ENCODE data around the gene THBS2. TPM values are rescaled to one million over a fixed set of nuclear protein-coding genes. Genes with fewer than 3 reads are reported as not detected.
"Not testable (repeated sequence)": the region's sequence is repeated elsewhere in the genome, so short reads cannot be mapped to it uniquely, and the experiment has no call there.

The THBS2 gene
- total RNA-seq, 2 experiments from 2014 or later = not detected

- TF ChIP-seq CTCF (IDR thresholded peaks at IDR 0.05) = no peak
- Mint-ChIP-seq H3K4me1 (ENCODE audit: low read depth) (no peaks in the 10 kb centered on the region), H3K27me3 (peaks cover 3% of the 10 kb centered on the region), H3K9me3 (no peaks in the 10 kb centered on the region), H3K4me3 (no peak overlapping the region), H3K36me3 (ENCODE audit: low read depth) (no peaks in the 10 kb centered on the region), H3K27ac (no peak overlapping the region)
- DNase-seq = no peak
- no peak for ATAC-seq
- intact Hi-C loops (cut with micrococcal nuclease) = no loop called here
- CTCF ChIA-PET = no interaction called here
- POLR2A ChIA-PET = no interaction called here
Measured at GRCh38 chr6:169221264-169221663, 32.4 kb downstream of the THBS2 start.

- Mint-ChIP-seq H3K9me3 (no peaks in the 10 kb centered on the region), H3K4me3 (no peak overlapping the region), H3K27ac (no peak overlapping the region), H3K27me3 (peaks cover 3% of the 10 kb centered on the region), H3K4me1 (ENCODE audit: low read depth) (no peaks in the 10 kb centered on the region), H3K36me3 (ENCODE audit: low read depth) (no peaks in the 10 kb centered on the region)
- no peak for TF ChIP-seq CTCF (IDR thresholded peaks at IDR 0.05)
- CTCF ChIA-PET = no interaction called here
- ATAC-seq = no peak
- no peak for DNase-seq
- POLR2A ChIA-PET = no interaction called here
- intact Hi-C loops (cut with micrococcal nuclease) = no loop called here
Measured at GRCh38 chr6:169220068-169220964, 33.3 kb downstream of the THBS2 start.

- H3K4me1 Mint-ChIP-seq (ENCODE audit: low read depth) = peaks cover 7% of the 10 kb centered on the region
- no peak overlapping the region for H3K27ac Mint-ChIP-seq
- no peaks in the 10 kb centered on the region for H3K27me3 Mint-ChIP-seq
- no peak for TF ChIP-seq CTCF (IDR thresholded peaks at IDR 0.05)
- no peak for DNase-seq
- no peak overlapping the region for H3K4me3 Mint-ChIP-seq
- H3K36me3 Mint-ChIP-seq (ENCODE audit: low read depth) = no peaks in the 10 kb centered on the region
- ChIA-PET CTCF (no interaction called here), POLR2A (no interaction called here)
- H3K9me3 Mint-ChIP-seq = no peaks in the 10 kb centered on the region
- ATAC-seq = no peak
- intact Hi-C loops (cut with micrococcal nuclease) = no loop called here
Measured at GRCh38 chr6:169217972-169218371, 35.7 kb downstream of the THBS2 start.

GRCh38 chr6:169216830-169217229, 36.8 kb downstream of the THBS2 start:
- Mint-ChIP-seq H3K4me1 (ENCODE audit: low read depth) (peaks cover 10% of the 10 kb centered on the region), H3K27me3 (no peaks in the 10 kb centered on the region), H3K27ac (no peak overlapping the region), H3K36me3 (ENCODE audit: low read depth) (no peaks in the 10 kb centered on the region), H3K4me3 (no peak overlapping the region), H3K9me3 (peaks cover 3% of the 10 kb centered on the region)
- no peak for TF ChIP-seq CTCF (IDR thresholded peaks at IDR 0.05)
- ChIA-PET CTCF (no interaction called here), POLR2A (no interaction called here)
- DNase-seq (no peak), ATAC-seq (no peak)
- intact Hi-C loops (cut with micrococcal nuclease) = no loop called here

- no peak overlapping the region for H3K27ac Mint-ChIP-seq
- H3K36me3 Mint-ChIP-seq (ENCODE audit: low read depth) = no peaks in the 10 kb centered on the region
- no peak for DNase-seq
- no peak for ATAC-seq
- peaks cover 6% of the 10 kb centered on the region for H3K9me3 Mint-ChIP-seq
- no peak for TF ChIP-seq CTCF (IDR thresholded peaks at IDR 0.05)
- peaks cover 10% of the 10 kb centered on the region for H3K4me1 Mint-ChIP-seq (ENCODE audit: low read depth)
- intact Hi-C loops (cut with micrococcal nuclease) = no loop called here
- H3K4me3 Mint-ChIP-seq = no peak overlapping the region
- CTCF ChIA-PET = no interaction called here
- POLR2A ChIA-PET = no interaction called here
- H3K27me3 Mint-ChIP-seq = no peaks in the 10 kb centered on the region
Measured at GRCh38 chr6:169215201-169215681, 38.4 kb downstream of the THBS2 start.

GRCh38 chr6:169214789-169215188, 38.9 kb downstream of the THBS2 start:
- CTCF ChIA-PET; H3K4me1 Mint-ChIP-seq (ENCODE audit: low read depth); H3K36me3 Mint-ChIP-seq (ENCODE audit: low read depth); H3K27me3 Mint-ChIP-seq; intact Hi-C loops (cut with micrococcal nuclease); H3K4me3 Mint-ChIP-seq; H3K27ac Mint-ChIP-seq; POLR2A ChIA-PET; H3K9me3 Mint-ChIP-seq; DNase-seq; ATAC-seq: not testable (repeated sequence)
